HepG2 (cell line): Measurements from ENCODE around the gene PAPPA. TPM values are rescaled to one million over a fixed set of nuclear protein-coding genes. Genes with fewer than 3 reads are reported as not detected.

Experiments used
- ATAC-seq: fragments of 200-7000 bp; cut with Tn5 transposase; 3 replicates; pipeline ENCODE4 v1.9.1; 2020; ENCODE audit warnings: mild to moderate bottlenecking, moderate library complexity
- BruUV-seq: library from RNA; stranded (reverse); fragments of 400-500 nt; replicated peaks from 2 replicates; lab custom pipeline; 2021; lab: Mats Ljungman, UMichigan
- CTCF ChIA-PET: fragments of 300-600 bp; formaldehyde crosslinking; extraction: SDS; loops from one replicate; lab custom pipeline; 2021; ENCODE audit warnings: low total read pairs, inconsistent platforms, low intra/inter-chr PET ratio; lab: Yijun Ruan, JAX
- POLR2A ChIA-PET: fragments of 350-600 bp; sonication (Branson Sonifier 250); formaldehyde crosslinking; loops from one replicate; lab custom pipeline; 2020; ENCODE audit warnings: antibody characterized with exemption, inconsistent platforms; lab: Yijun Ruan, JAX
- DNase-seq: peaks from one replicate; pipeline ENCODE4 v3.0.0-alpha.2; 2015; ENCODE audit warnings: low spot score
- FAIRE-seq: peaks from 3 replicates; lab custom pipeline; 2011; peaks lifted over from hg19 to GRCh38; lab: Jason Lieb, UNC
- H2AFZ ChIP-seq: one replicate; pipeline ENCODE4 v1.6.1; 2011; ENCODE audit warnings: low read length, inconsistent platforms
- H3K27ac ChIP-seq: fragments of 300-600 bp; 3 replicates; pipeline ENCODE4 v1.8.0; 2011; ENCODE audit warnings: mixed run types, mild to moderate bottlenecking, mixed read lengths, low read length, inconsistent platforms; ENCODE audit not compliant: insufficient read depth; ENCODE audit errors: extremely low read length
- H3K27me3 ChIP-seq, 2 experiments: fragments of 200-600 bp in 1 of 2; 2 replicates in 1 of 2; 3 replicates in 1 of 2; pipeline versions ENCODE4 v1.6.0 to v1.8.0; 2011; ENCODE audit warnings: low read length in 2 of 2, mild to moderate bottlenecking in 2 of 2, moderate library complexity in 2 of 2, inconsistent platforms in 1 of 2; ENCODE audit not compliant: insufficient read depth in 2 of 2, control insufficient read depth in 1 of 2
- H3K36me3 ChIP-seq, 2 experiments: fragments of 200-600 bp in 1 of 2; replicated peaks in 1 of 2; 2 replicates in 1 of 2; 3 replicates in 1 of 2; pipeline versions ENCODE4 v1.5.1 to v1.8.0; 2011; ENCODE audit warnings: low read length in 2 of 2, inconsistent platforms in 1 of 2; ENCODE audit not compliant: insufficient read depth in 2 of 2, control insufficient read depth in 1 of 2
- H3K4me1 ChIP-seq: 2 replicates; pipeline ENCODE4 v1.5.1; 2012; ENCODE audit warnings: low read length, inconsistent platforms; ENCODE audit not compliant: insufficient read depth
- H3K4me2 ChIP-seq: 2 replicates; pipeline ENCODE4 v1.6.0; 2011; ENCODE audit warnings: low read depth, low read length, inconsistent platforms
- H3K4me3 ChIP-seq, 3 experiments: fragments of 200-600 bp in 1 of 3; sonication (generic), shearing (Covaris generic) in 1 of 3; replicated peaks in 1 of 3; 2 replicates each; pipeline ENCODE4 v1.5.1; 2011 to 2016; ENCODE audit warnings: low read length in 3 of 3, inconsistent platforms in 2 of 3, low read depth in 2 of 3, mild to moderate bottlenecking in 2 of 3, control low read depth in 1 of 3, mixed read lengths in 1 of 3; ENCODE audit not compliant: insufficient read depth in 1 of 3
- H3K79me2 ChIP-seq: one replicate; pipeline ENCODE4 v1.6.1; 2011; ENCODE audit warnings: low read length, inconsistent platforms; ENCODE audit not compliant: insufficient read depth
- H3K9ac ChIP-seq: 2 replicates; pipeline ENCODE4 v1.6.0; 2011; ENCODE audit warnings: mild to moderate bottlenecking, low read depth, low read length, inconsistent platforms; ENCODE audit not compliant: insufficient read depth
- H3K9me3 ChIP-seq: 2 replicates; pipeline ENCODE4 v1.5.1; 2012; ENCODE audit warnings: mild to moderate bottlenecking, low read length
- H4K20me1 ChIP-seq: 2 replicates; pipeline ENCODE4 v1.6.0; 2011; ENCODE audit warnings: inconsistent platforms, mild to moderate bottlenecking, low read length, moderate library complexity; ENCODE audit not compliant: insufficient read depth
- FOXK2 ChIP-seq: fragments of 450-650 bp; IDR thresholded peaks from 2 replicates; pipeline ENCODE4 v1.6.1; 2016
- KDM3A ChIP-seq: IDR thresholded peaks from 2 replicates; pipeline ENCODE4 v1.6.1; 2018; ENCODE audit warnings: low read depth, missing compliant biosample characterization
- MAFF ChIP-seq: IDR thresholded peaks from 2 replicates; pipeline ENCODE4 v1.6.1; 2011; ENCODE audit warnings: low read depth, low read length, improper control_type of control experiment
- MAFK ChIP-seq, 2 experiments: IDR thresholded peaks in 1 of 2; conservative IDR thresholded peaks in 1 of 2; 2 replicates each; pipeline ENCODE4 v1.6.1; 2011; ENCODE audit warnings: improper control_type of control experiment in 2 of 2, low read length in 2 of 2
- MTERF4 ChIP-seq: sonication (generic); formaldehyde crosslinking; IDR thresholded peaks from 2 replicates; pipeline ENCODE4 v1.8.0; 2023; ENCODE audit warnings: mild to moderate bottlenecking, missing genetic modification reagents
- NR3C1 ChIP-seq: sonication (generic); formaldehyde crosslinking; IDR thresholded peaks from 2 replicates; pipeline ENCODE4 v1.4.0; 2020; ENCODE audit warnings: missing genetic modification reagents
- ZNF282 ChIP-seq: fragments of 450-650 bp; IDR thresholded peaks from 2 replicates; pipeline ENCODE4 v1.6.1; 2018; ENCODE audit not compliant: partially characterized antibody
- ZNF501 ChIP-seq: sonication (generic); formaldehyde crosslinking; IDR thresholded peaks from 2 replicates; pipeline ENCODE4 v1.5.1; 2020; ENCODE audit warnings: mild to moderate bottlenecking, moderate library complexity, missing genetic modification reagents
- ZNF7 ChIP-seq: IDR thresholded peaks from 2 replicates; pipeline ENCODE4 v1.6.1; 2016; ENCODE audit warnings: missing biosample characterization, missing genetic modification reagents
- WGBS: methylation state at CpG from one replicate; pipeline ENCODE4 v1.1.6; 2017; ENCODE audit warnings: low lambda C conversion rate; 5-methylcytosine and 5-hydroxymethylcytosine counted together
- in situ Hi-C: cut with HindIII; loops from 2 replicates; pipeline ENCODE4 v1.10.0; 2017; ENCODE audit warnings: low pct_unique_long_range_greater_than_20kb; ENCODE audit not compliant: extremely low pct_ligation_motif_present
- intact Hi-C: fragments of 100-400 bp; cut with micrococcal nuclease; formaldehyde crosslinking; loops from one replicate; pipeline ENCODE4 v1.10.0; 2022; ENCODE audit not compliant: unreplicated experiment
- polyA plus RNA-seq, 8 experiments: library from polyadenylated mRNA; depleted of rRNA in 3 of 8; stranded (reverse) in 7 of 8; unstranded in 1 of 8; fragments of >200 nt; fragmentation: Illumina TruSeq in 4 of 8; extraction: Trizol in 4 of 8; gene quantifications; 2 replicates each; pipeline versions ENCODE4 v1.2.1 to v1.2.3, GENCODE V29; 2011 to 2016; ENCODE audit warnings: low read depth in 4 of 8, missing spikeins in 1 of 8, mixed read lengths in 1 of 8; ENCODE audit not compliant: insufficient read depth in 1 of 8
- total RNA-seq, 5 experiments: library from RNA; depleted of rRNA; stranded (reverse); fragments of >200 nt; fragmentation: Illumina TruSeq; extraction: Trizol; gene quantifications; 2 replicates each; pipeline ENCODE4 v1.2.3, GENCODE V29; 2016; ENCODE audit warnings: low read depth in 1 of 5
- TF ChIP-seq, protein P1 (sequence below): sonication (generic); formaldehyde crosslinking; IDR thresholded peaks from 2 replicates; pipeline ENCODE4 v1.8.0; 2022; ENCODE audit warnings: missing genetic modification reagents, mild to moderate bottlenecking, inconsistent platforms, borderline replicate concordance

PAPPA gene
- total and polyA plus RNA-seq, 2 of the 13 experiments (the other 11 are each of a cell fraction or from before 2014, with no cell fraction given) = 0.09 to 0.11 TPM

DNA sequence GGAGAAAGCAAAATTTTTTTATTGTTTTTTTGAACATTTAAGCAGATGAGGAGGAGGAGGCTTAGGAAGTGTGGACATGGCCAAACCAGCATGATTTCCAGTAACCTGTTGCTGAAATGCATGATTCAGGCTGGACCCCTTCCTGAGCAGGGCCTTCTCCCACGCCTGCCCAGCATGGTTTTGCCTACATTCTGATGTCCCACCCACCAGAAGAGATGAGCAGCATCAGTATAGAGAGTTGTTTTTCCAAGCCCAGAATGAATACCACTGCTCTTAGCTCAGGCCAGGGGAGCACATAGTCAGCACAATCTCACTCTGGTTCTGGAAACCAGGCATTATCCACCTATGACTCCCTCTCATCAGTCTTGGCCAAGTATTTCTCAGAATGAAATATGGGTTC is 90.1 kb downstream of the PAPPA start (continued):
- TF ChIP-seq, protein P1, sequence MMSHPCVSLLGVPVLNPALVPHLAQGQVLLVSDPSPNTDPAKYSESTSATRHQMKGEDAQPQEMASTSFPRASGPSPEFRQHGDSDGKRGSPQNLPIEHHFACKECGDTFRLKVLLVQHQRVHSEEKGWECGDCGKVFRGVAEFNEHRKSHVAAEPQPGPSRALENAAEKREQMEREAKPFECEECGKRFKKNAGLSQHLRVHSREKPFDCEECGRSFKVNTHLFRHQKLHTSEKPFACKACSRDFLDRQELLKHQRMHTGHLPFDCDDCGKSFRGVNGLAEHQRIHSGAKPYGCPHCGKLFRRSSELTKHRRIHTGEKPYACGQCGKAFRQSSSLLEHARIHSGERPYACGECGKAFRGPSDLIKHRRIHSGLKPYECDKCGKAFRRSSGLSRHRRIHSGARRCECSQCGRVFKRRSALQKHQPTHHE (CRISPR knock-in tag) = no peak
- no peak for TF ChIP-seq ZNF501 (CRISPR knock-in tag)
- TF ChIP-seq ZNF282 = no peak
- no peak for TF ChIP-seq KDM3A (CRISPR knock-in tag)
- TF ChIP-seq MTERF4 (CRISPR knock-in tag) = no peak
- TF ChIP-seq NR3C1 = no peak
- no peak for TF ChIP-seq ZNF7

GRCh38 chr9:116247284-116247683 is 93.7 kb downstream of the PAPPA start:
- H3K4me3 ChIP-seq = no peak overlapping the region
- in situ Hi-C loops = no loop called here
- FAIRE-seq (no peak), DNase-seq (no peak), ATAC-seq (no peak)
- no peak overlapping the region for H3K9ac ChIP-seq
- no peaks in the 10 kb centered on the region; the same call in 1 of the 2 replicates for H3K4me1 ChIP-seq
- no TSS peak for BruUV-seq
- no peaks in the 10 kb centered on the region for H3K79me2 ChIP-seq
- H2AFZ ChIP-seq = no peak overlapping the region
- H3K27me3 ChIP-seq = no peaks in the 10 kb centered on the region
- no peak overlapping the region for H3K27ac ChIP-seq
- H3K9me3 ChIP-seq = no peaks in the 10 kb centered on the region
- POLR2A ChIA-PET = interaction anchor here (1.0 kb wide), 1 partner anchor 43 kb away, joined by 3 read pairs; no protein-coding TSS in a partner anchor
- TF ChIP-seq MAFF = 0 out of 2 replicates have a peak, but pooled peaks have one; percentile 14
- no peak for TF ChIP-seq FOXK2
- peak in 1 of 2 experiments; percentile 16; a peak in 1 of 4 replicates for TF ChIP-seq MAFK (conservative IDR thresholded peaks at IDR 0.05 in 1 of 2, IDR thresholded peaks at IDR 0.05 in 1 of 2; ENCODE audit: low read length in 2 of 2)
- no peaks in the 10 kb centered on the region for H3K36me3 ChIP-seq
- intact Hi-C loops = no loop called here
- CTCF ChIA-PET = no interaction called here
- H4K20me1 ChIP-seq = no peaks in the 10 kb centered on the region
- H3K4me2 ChIP-seq = no peak overlapping the region
- 4% methylated on average over 1 of the region's 1 CpG for WGBS
